NCI-H345 (cell line): ENCODE measurements around the gene CALML3.
"Not testable (repeated sequence)": the region's sequence is repeated elsewhere in the genome, so short reads cannot be mapped to it uniquely, and the experiment has no call there.

Experiments used
- DNase-seq: peaks from one replicate; lab custom pipeline; 2025; lab: John Stamatoyannopoulos, UW

The CALML3 gene

DNA sequence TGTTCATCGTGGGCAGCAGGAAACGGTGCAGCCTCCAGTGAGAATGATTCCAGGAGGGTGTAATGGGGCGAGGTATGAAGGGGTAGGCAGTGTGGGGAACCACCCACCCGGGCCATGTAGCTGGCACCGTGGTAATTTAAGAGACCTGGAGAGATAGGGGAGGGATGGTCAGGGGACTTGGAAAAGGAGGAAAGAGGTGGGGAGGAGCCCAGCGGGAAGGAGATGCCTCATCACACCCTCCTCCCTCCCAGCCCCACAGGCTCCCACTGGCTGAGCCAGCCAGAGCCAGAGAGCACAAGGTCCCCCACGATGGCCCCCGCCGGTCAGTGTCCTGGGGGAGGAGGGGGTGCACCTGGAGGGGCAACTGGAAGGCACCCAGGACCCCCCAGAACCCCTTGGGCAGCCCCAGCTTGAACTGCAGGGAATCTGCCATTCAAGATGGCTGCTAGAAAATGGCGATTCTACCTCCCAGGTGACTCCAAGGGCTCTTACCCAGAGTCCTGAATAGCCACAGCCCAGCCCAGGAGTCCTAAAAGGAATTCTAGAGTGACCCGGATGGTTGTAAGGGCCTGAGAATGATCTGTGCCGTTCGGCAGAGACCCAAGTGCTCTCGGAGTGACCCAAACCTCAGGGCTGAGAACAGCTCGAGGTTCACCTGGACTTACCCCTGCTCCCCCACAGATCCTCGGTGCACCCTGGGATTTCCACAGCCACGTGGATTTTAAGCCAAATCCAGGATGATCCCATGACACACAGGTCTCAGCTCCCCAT lies 28.8 kb downstream of the CALML3 start:
- DNase-seq: no peak

DNA sequence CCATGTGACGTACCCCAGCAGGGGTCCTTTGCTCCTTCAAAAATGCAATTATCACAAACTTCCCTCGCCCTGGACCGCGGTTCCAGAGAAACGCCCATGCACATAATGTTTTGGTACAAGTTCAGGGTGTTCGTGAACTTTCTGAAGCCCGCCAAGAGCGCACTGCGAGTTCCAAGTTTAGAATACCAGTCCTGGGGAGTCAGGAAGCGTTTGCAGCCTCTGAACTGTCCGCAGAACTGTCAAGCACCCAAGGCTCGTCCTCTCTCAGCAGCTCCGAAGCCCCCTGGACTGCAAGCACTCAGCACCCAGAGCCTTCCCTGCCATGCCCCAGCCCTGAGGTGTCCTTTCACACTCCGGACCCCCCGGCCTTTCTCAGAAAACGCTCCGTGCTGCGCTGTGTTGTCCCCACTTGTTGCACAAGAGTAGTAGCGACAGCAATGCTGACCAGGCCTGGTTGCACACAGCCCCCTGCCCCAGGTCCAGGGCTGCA lies 30.3 kb downstream of the CALML3 start:
- DNase-seq: no peak

DNA sequence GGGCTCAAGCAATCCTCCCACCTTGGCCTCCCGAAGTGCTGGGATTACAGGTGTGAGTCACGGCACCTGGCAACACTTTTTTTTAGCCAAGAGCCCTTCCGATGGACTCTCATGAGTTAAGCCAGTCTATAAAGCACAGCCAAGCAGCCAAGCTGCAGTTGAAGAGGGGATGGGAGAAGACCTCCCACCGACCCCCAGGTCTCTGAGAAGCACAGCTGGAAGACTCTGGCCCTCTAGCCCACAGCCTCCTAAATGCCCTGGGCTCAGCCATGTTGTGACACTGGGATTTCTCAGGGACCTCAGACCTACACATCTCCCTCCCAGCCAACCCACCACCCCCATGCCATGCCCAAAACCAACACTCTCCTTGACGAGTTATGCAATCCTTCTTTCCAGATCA lies 31.1 kb downstream of the CALML3 start:
- DNase-seq: no peak

DNA sequence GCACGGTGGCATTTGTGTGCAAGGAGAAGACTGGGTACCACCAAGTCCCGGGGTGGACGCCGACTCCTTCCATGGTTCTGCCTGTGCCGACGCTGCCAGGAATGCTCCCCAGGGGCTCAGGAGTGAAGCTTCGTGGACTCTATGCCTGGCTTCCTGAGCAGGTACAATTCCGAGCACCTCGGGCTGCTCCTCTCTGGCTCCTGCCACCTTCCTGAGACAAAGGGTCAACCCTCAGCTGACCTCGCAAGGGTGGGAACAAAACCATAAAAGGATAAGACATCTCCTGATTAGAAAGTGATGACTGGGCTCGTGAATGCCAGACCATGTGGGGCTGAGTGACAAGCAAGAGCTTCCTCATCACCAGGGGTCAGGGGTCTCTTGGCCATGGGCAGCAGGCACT lies 31.8 kb downstream of the CALML3 start:
- DNase-seq: no peak

DNA sequence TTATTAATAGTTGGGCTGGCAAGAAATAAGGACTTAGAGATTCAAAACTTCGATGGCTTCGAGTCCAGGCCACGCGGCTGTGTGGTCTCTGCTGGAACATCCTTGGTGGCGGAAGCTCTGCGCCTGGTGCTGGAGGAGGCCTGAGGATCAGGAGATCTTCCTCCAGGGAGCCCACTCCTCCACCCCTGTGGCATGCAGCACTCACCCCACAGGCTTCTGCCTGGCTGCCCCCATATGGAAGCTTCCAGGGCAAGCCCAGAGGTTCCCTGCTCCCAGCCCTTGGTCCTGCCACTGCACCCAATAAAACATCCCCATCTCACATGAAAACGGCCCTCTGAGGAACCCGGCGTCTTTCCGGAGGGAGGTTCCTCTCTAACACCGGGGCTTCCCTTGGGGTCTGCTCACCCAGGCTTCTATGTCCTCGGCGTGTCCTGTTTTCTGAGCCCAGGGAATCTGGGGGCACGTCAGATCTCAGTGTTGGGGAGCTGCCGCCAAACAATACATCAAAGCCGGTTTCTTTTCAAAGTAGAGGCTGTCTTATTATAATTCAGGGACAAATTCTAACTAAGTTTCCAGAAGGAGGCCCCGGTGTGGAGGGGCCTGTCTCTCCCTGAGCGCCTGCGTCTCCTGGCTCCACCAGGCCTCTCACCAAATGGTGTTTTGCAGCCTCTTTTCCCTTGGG lies 32.4 kb downstream of the CALML3 start:
- DNase-seq: no peak

DNA sequence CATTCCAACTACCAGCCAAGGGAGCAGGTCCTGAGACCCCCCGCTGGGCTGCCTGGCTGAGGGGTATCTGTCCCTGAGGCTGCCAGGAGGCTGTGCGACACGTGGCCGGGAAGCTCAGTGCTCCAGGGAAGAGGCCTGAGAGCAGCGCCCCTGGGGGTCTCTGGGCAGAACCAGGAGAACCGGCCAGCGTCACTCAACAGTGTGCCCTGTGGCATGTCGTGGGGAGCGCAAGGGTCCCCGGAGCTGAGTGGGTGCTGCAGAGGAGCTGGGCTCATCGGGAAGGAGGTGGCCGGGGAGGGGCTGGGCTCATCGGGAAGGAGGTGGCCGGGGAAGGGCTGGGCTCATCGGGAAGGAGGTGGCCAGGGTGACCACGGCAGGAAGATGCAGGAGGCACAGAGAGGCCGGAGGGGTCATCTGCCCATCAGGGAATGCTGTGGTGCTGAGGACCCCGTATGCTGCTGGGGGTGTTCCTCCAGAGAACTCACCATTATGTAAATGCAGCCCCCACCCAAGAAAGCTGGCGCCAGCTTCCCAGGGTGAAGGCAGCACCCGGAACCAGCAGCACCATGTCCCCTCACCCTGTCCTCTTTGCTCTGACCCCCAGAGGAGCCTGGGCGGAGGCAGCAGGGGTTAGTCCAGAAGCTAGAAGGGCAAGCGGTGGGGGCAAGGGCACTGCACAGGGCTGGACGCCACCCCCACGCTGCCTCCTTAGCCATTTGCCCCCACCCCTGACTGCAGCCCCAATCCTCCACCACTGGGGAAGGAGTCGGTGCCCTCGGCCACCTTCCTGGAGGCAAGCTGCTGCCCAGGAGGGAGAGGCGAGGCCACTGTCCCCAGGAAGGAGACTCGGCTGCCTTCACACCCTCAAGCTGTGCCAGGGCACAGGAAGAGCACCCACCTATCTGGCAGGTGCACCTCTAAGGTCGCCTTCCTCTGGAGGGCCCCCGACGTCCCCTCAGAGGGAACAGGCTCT lies 33.3 kb downstream of the CALML3 start:
- no peak for DNase-seq

DNA sequence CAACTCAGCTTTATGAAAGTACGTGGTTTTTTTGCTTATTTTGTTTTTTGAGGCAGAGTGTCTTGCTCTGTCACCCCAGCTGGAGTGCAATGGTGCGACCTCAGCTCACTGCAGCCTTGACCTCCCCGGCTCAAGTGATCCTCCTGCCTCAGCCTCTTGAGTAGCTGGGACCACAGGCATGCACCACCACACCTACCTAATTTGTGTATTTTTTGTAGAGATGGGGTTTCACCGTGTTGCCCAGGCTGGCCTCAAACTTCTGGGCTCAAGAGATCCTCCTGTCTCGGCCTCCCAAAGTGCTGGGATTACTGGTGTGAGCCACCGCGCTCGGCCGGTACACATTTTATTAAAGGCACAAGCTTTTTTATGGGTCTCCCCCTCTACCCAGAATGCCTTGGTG lies 34.3 kb downstream of the CALML3 start:
- not testable (repeated sequence) for DNase-seq

DNA sequence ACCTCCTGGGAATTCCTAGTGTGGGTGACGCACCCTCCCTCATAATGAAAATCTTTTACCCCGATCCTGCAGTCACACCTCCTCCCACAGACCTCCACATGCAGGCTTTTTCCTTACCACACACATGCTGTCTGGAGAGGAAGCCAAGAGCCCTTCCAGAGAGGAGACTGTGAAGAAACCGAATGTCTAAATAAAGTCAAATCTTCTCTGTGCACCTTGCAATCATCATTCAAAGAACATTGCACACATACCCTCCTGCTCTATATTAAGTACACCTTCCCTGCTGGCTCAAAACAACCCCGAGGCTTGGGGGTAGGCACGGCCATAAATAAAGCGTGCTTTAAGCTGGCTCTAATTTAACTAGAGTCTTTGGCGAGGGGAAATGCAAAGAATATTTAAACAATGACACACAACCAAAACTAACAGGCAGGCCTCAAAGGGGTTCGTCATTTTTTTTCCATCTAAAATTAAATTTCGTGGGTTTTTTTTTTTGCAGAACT lies 34.9 kb downstream of the CALML3 start:
- DNase-seq: no peak

DNA sequence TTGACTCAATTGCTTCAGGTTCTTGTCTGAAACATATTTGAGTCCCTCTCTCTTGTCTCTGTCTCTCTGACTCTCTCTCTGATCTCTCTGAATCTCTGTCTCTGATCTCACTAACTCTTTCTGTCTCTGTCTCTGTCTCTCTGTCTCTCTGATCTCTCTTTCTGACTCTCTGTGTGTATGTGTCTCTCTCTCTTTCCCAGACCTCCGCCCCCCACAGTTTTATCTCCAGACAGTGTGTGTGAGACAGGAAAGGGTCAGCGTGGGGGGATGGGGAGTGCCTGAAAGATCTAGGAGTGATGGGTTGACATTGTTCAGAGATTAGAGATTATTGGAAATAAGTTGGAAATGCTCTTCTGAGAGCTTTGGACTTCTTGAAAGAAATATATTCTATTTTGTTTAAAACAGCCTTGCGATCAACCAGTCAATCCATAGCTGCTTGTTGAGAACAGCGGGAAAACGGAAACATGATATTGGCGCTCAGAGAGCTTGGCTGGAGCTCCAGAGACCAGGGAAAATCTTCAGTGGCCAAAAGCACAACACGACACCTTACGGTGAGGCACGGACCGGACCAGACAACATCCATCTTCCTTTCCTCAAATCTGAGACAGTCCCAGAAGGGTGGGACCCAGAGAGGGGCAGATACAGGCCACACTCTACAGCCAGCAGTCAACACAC lies 35.5 kb downstream of the CALML3 start:
- no peak for DNase-seq

DNA sequence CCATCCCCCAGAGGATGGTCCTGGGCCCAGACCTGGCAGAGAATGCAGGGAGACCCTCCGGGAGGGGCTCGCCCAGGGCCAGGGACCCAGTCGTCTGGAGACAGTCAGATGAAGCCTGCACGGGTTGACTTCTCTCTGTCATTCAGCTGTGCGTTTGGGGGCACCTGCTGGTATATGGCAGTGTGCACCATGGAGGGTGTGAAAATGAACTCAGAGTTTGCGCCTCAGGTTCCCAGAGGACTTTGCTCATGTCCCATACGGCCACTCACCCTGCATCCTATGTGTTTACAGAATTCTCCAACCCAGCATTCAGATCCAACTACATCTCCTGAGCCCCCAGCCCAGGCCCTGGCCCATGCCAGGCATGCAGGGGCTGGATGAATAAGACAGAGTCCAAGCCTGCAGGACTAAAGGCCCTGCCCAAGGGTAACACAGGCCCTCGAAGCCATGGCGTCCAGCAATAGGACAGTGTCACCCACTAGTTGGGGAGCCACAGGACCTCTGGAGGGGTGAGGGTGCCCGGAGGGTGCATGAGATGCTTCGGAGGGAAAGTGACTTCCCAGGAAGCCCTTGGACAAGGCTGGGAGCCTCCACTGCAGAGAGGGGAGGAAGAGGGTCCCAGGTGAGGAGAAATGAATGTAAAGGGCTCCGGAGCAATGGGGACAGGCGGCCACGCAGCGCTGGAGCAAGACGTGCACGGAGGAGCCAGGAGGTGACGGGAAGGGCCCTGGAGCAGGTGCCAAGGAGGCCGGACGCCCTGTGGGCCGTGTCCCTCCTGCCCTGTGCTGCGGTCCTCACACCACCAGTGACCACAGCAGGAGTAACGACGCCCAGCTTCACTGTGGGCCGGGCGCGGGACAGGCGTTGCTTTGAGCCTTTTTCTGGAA lies 36.3 kb downstream of the CALML3 start:
- no peak for DNase-seq

DNA sequence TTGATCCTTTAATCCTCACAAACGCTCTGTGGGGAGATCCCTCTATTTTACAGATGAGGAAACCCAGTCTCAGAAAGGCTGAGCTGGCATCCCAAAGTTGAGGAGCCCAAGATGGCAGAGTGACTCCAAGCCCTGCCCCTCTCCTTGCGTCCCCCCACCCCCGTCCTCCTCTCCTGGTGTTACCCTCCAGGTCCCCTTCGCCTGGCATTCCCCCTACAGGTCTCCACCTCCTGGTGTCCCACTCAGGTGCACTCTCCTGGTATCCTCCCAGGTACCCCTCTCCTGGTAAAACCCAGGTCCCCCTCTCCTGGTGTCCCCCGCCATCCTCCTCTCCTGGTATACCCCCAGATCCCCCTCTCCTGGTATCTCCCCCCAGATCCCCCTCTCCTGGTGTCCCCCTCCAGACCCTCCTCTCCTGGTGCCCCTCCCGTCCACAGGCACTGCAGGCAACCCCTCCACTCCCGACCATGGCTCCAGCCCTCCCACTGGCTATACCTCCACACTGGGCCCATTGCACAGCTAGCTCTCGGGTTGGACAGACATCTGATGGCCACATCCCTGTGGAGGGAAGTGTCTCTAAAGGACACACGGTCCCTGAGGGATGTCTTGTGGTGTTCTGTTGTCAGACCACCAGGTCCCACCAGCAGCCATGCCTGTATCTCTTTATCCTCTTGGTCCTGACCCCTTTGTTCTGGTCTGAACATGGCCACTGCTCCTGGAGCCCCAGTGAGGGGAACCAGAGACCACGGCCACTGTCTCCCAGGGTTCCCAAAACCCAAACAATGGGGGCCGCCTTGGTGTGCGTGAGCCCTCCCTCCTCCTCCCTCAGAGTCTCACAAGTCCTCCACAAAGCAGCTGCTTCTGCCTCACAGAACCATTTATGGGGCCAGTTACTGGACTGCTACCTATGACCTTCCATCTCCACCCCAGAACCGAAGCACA lies 37.2 kb downstream of the CALML3 start:
- no peak for DNase-seq

DNA sequence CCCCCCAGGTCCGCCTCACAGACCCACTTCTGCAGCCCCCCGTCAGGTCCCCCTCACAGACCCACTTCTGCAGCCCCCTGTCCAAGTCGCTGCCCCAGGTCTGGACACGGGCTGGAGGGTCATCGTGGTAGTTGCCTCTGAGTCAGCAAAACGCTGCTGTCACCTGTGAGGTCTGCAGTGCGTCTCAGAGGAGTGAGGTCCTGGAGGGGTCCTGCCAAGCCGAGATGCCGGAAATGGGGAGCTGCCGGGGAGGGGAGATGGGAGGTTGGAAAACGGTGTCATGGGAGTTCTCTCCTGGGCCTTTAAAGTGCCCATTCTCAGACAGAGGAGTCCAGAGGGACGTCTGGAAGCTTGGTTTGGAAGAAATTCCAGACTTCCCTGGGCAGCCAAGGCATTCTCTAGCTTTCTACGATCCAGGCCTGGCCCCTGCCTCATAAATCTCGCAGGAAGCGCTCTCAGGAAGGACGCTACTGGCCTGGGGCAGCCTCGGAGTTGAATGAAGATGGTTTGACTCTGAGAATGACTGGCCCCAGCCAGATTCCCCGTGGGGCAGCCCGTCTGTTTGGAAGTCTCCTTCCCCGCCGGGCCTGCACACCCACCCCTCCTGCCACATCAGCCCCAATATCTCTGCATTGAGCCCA lies 38.7 kb downstream of the CALML3 start:
- no peak for DNase-seq

DNA sequence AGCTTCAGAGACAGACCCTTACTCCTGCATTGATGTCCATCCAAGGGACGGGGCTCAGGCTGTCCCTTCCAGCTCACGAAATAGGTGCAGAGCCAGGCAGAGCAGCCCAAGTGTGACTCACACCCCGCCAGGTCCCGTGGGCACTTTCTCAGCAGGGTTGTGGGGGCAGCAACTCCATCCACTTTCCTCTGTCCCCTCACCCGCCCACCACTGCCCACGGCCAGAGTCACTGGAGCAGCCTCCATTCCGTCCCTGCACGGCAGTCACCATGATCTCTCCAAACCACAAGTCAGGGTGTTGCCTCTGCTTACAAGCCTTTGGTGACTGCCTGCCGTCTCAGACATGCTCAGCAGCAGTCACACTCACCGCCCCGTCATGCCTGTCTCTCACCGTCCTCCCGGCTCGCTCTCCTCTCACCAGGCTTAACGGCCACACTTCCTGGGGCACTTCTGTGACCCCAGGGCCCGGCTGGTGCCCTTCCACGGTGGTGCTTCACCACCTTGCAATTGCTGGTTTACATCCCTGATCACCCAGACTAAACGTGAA lies 39.3 kb downstream of the CALML3 start:
- DNase-seq: no peak

DNA sequence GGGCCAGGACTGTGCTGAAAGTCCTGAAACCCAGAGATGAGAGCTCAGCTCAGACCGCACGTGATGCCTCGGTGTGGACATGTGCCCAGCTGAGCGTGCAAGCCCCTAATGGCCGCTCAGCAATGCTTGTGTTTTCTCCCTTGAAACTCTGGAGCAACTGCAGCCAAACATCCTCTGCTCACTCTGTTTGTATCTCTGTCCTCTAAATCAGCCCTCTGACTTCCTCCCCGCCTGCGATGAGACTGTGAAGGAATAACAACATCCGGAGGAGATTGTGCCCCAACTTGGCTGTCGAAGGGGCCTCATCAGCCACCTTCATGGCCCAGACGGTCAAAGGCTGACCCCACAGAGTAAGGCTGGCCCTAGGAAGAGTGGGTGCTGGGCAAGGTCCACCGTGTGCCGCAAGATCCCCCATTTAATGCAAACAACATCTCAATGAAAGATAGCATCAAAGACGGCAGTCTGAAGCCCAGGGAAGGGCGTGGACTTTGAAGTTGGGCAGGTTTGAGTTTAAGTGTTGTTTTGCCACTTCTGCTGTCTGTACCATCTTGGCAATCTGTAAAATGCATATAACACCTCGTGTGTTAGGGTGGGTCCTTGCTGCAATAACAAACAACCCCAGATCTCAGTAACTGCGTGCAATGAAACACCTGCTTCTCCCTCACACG lies 39.9 kb downstream of the CALML3 start:
- no peak for DNase-seq

DNA sequence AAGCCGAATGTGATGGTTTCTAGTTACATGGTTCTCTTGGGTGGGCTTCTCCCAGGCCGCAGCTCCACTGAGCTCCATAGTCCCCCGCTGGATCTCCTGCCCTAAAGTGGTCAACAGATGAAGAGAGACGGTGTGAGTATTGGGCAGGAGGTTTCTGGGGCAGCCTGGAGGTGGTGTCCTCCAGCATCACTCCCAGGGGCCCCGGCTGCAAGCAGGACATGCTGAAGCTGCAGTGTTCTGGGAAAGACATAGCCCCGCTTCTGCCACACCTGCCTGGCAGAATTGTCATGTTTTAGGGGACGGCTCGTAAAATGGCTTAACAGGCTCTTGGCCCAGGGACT lies 40.4 kb downstream of the CALML3 start:
- DNase-seq: no peak

DNA sequence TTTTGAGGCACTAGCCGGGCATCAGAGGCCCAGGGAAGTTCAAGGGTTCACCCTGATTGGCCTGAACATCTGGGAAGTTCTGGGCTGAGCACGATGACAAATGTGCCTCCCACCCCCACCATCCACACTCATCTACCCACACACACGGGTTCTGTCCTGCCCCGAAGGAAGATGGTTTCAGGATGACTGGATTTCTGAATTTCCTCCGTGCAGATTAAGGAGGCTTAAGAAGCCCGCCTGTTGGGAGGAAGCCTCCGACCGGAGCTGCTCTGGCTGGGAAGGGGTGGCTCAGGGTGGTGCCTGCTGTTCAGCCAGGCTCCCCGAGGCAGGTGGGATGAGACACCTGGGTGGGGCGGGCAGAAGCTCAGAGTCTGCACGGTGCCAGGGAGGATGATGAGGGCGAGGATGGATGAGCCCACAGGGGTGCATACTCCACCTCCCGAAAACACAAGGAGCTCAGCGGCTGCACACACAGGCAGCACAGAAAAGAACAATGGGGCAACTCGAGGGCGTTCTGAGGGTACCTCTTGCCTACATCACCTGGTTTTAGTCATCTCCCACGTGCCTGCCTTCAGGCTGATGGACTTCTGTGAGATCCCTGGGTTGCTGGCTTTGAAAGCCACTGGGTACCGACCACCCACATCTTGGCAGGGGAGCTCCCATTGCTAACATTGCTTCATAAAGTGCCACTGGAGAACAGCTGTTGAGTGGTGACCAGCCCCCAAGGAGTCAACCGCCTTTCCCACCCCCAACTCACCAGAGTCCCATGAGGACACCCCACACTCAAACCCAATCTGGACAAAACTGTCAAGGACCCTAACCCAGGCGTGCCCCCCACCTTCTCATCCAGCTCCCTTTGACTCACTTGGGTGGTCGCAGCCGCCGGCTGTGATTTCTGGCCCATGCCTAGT lies 41.2 kb downstream of the CALML3 start:
- no peak for DNase-seq

DNA sequence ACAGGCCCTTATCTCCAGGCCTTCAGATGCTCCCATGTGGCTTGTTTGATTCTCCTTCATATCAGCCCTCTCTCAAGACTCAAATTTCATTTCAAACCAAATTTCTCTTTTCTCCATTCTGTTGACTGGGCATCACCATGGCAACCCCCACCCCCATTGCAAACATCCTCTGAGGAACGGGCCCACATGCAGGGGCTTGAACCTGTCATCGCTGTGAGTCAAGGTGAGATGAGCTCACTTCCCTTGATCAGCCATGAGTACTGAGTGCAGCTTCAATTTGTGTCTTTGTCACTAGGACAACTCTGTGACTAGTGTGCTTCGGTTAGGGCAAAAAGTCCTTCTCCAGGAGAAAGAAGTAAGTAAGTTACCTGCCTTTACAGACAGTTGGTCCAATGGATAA lies 41.9 kb downstream of the CALML3 start:
- DNase-seq: no peak
